DND-41 (cell line): ENCODE measurements around the gene FAM171A1.
"Not testable (repeated sequence)": the region's sequence is repeated elsewhere in the genome, so short reads cannot be mapped to it uniquely, and the experiment has no call there.

ENCODE experiments used
- ATAC-seq: fragments of 200-7000 bp; cut with Tn5 transposase; 3 replicates; pipeline ENCODE4 v1.9.1; 2021; ENCODE audit warnings: low read depth; ENCODE audit not compliant: insufficient read depth
- DNase-seq: peaks from one replicate; pipeline ENCODE4 v3.0.0-alpha.2; 2020
- H2AFZ ChIP-seq: 2 replicates; pipeline ENCODE4 v1.6.0; 2012; ENCODE audit warnings: low read depth, low read length
- H3K27ac ChIP-seq: 2 replicates; pipeline ENCODE4 v1.5.1; 2012; ENCODE audit warnings: low read length, inconsistent platforms
- H3K27me3 ChIP-seq: fragments of 200-600 bp; sonication (generic); 2 replicates; pipeline ENCODE4 v1.6.0; 2012; ENCODE audit warnings: low read length, mild to moderate bottlenecking, inconsistent platforms; ENCODE audit not compliant: insufficient read depth, poor library complexity
- H3K36me3 ChIP-seq: 2 replicates; pipeline ENCODE4 v1.5.1; 2012; ENCODE audit warnings: low read length, inconsistent platforms; ENCODE audit not compliant: insufficient read depth
- H3K4me1 ChIP-seq: 2 replicates; pipeline ENCODE4 v1.5.1; 2012; ENCODE audit warnings: mild to moderate bottlenecking, low read length; ENCODE audit not compliant: insufficient read depth
- H3K4me2 ChIP-seq: 2 replicates; pipeline ENCODE4 v1.6.0; 2012; ENCODE audit warnings: mild to moderate bottlenecking, moderate library complexity, low read length, inconsistent platforms; ENCODE audit not compliant: insufficient read depth
- H3K4me3 ChIP-seq, 2 experiments: fragments of 200-600 bp in 1 of 2; shearing (Covaris generic) in 1 of 2; 2 replicates each; pipeline ENCODE4 v1.5.1; 2012 to 2016; ENCODE audit warnings: inconsistent platforms in 2 of 2, low read length in 2 of 2, mild to moderate bottlenecking in 2 of 2, low read depth in 1 of 2, moderate library complexity in 1 of 2
- H3K79me2 ChIP-seq: 2 replicates; pipeline ENCODE4 v1.6.0; 2012; ENCODE audit warnings: low read length, inconsistent platforms; ENCODE audit not compliant: insufficient read depth
- H3K9ac ChIP-seq: 2 replicates; pipeline ENCODE4 v1.6.0; 2012; ENCODE audit warnings: low read depth, mild to moderate bottlenecking, inconsistent platforms, low read length, moderate library complexity
- H3K9me3 ChIP-seq: 2 replicates; pipeline ENCODE4 v1.5.1; 2012; ENCODE audit warnings: low read length, moderate library complexity, mild to moderate bottlenecking, inconsistent platforms; ENCODE audit not compliant: insufficient read depth, severe bottlenecking
- H4K20me1 ChIP-seq: 2 replicates; pipeline ENCODE4 v1.6.0; 2012; ENCODE audit warnings: low read length; ENCODE audit not compliant: insufficient read depth
- EZH2 ChIP-seq: IDR thresholded peaks from 3 replicates; pipeline ENCODE4 v1.6.1; 2012; ENCODE audit warnings: borderline replicate concordance, low read depth, mild to moderate bottlenecking, moderate library complexity, low read length, inconsistent platforms; ENCODE audit not compliant: severe bottlenecking
- TF ChIP-seq, protein P1 (sequence below): IDR thresholded peaks from 2 replicates; pipeline ENCODE4 v1.5.1; 2012; ENCODE audit warnings: borderline replicate concordance, low read length, moderate library complexity, mild to moderate bottlenecking; ENCODE audit not compliant: poor library complexity, severe bottlenecking; ENCODE audit errors: extremely low read depth

The FAM171A1 gene

DNA sequence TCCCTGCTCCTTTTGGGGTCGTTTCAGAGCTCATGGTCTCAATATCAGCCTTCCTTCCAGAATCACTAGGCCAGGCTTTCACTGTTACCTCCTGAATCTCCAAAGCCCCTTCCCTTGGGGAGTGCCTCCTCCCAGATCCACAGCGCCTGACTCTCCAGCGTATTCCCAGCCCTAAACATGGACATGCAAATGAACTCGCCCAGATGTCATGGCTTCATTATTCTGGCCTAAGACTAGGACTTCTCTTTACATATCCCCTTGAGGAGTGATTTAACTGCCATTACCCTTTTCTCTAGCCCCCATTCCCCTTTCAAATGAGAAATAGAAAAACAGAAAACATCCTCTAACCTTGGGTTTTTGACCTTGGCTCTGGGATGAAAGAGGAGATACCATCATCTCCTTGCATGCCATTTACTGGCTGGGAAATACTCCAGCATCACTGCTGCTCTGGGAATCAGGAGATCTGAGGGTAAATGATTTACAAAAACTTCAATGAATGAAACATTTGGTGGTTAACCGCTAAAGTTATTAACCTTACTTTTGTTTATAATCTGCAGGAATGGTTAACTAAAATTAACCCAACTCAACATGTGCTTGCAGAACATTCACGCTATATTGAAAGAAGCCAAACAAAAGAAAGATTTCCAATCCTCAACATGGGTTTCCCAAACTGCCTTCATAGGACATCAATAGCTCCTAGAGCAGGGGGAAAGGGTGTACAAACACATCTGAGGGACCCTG lies 37.0 kb downstream of the FAM171A1 start:
- Histone ChIP-seq H3K9ac (no peak overlapping the region), H3K4me2 (no peak overlapping the region), H3K4me1 (no peaks in the 10 kb centered on the region), H3K9me3 (no peaks in the 10 kb centered on the region), H2AFZ (no peak overlapping the region), H3K4me3 (no peak overlapping the region), H3K27me3 (no peaks in the 10 kb centered on the region), H4K20me1 (no peaks in the 10 kb centered on the region), H3K27ac (no peak overlapping the region), H3K36me3 (no peaks in the 10 kb centered on the region), H3K79me2 (peaks cover 2% of the 10 kb centered on the region; the same call in 1 of the 2 replicates)
- no peak for TF ChIP-seq EZH2
- TF ChIP-seq, protein P1, sequence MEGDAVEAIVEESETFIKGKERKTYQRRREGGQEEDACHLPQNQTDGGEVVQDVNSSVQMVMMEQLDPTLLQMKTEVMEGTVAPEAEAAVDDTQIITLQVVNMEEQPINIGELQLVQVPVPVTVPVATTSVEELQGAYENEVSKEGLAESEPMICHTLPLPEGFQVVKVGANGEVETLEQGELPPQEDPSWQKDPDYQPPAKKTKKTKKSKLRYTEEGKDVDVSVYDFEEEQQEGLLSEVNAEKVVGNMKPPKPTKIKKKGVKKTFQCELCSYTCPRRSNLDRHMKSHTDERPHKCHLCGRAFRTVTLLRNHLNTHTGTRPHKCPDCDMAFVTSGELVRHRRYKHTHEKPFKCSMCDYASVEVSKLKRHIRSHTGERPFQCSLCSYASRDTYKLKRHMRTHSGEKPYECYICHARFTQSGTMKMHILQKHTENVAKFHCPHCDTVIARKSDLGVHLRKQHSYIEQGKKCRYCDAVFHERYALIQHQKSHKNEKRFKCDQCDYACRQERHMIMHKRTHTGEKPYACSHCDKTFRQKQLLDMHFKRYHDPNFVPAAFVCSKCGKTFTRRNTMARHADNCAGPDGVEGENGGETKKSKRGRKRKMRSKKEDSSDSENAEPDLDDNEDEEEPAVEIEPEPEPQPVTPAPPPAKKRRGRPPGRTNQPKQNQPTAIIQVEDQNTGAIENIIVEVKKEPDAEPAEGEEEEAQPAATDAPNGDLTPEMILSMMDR = no peak
- ATAC-seq = no peak
- DNase-seq = no peak

DNA sequence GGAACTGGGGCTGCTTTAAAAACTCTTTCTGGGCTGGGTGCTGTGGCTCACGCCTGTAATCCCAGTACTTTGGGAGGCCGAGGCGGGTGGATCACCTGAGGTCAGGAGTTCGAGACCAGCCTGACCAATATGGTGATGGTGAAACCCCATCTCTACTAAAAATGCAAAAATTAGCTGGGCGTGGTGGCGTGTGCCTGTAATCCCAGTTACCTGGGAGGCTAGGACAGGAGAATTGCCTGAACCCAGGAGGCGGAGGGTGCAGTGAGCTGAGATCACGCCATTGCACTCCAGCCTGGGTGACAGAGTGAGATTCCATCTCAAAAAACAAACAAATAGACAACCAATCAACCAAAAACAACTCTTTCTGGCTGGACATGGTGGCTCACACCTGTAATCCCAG lies 37.9 kb downstream of the FAM171A1 start:
- H3K9ac ChIP-seq, H3K9me3 ChIP-seq, DNase-seq, H3K36me3 ChIP-seq, H4K20me1 ChIP-seq, H3K4me3 ChIP-seq, ATAC-seq, H3K79me2 ChIP-seq, H3K4me2 ChIP-seq, H3K27me3 ChIP-seq, H2AFZ ChIP-seq, H3K27ac ChIP-seq, H3K4me1 ChIP-seq: not testable (repeated sequence)

DNA sequence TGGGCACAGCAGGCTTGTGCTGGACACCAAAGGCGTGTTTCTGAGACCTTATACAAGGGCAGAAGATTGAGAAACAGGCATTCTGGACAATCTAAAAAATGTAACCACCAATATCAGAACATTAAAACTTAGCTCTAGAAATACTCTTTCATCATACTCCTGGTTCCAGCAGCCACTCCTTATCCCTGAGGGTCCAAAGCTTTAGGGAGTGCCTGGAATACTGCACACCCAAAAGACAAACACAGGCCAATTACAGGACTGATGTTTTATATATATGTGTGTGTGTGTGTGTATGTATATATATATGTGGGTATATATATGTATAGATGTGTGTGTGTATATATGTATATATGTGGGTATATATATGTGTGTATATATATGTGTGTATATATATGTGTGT lies 39.6 kb downstream of the FAM171A1 start:
- Histone ChIP-seq H3K4me2 (no peak overlapping the region), H4K20me1 (no peaks in the 10 kb centered on the region), H3K9ac (no peak overlapping the region), H3K27ac (no peak overlapping the region), H3K36me3 (no peaks in the 10 kb centered on the region), H3K27me3 (no peaks in the 10 kb centered on the region), H3K79me2 (peaks cover 2% of the 10 kb centered on the region; the same call in 1 of the 2 replicates), H2AFZ (no peak overlapping the region), H3K4me3 (no peak overlapping the region), H3K9me3 (no peaks in the 10 kb centered on the region), H3K4me1 (no peaks in the 10 kb centered on the region)
- DNase-seq (no peak), ATAC-seq (no peak)
- TF ChIP-seq, protein P1 = no peak
- TF ChIP-seq EZH2 = no peak

DNA sequence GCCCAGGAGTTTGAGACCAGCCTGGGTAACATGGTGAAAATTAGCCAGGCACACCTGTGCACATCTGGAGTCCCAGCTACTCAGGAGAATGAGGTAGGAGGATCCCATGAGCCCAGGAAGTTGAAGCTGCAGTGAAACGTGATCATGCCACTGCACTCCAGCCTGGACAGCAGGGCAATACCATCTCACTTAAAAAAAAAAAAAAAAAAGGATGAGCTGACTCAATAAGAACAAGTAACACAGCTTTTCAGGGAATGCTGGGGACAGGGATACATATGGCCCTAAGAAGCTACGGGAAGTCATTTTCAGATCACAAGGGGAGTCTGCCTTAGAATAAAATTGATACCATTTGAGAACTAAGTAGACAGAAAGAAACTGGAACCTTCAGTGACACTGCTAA lies 41.7 kb downstream of the FAM171A1 start:
- no peak for ATAC-seq
- no peaks in the 10 kb centered on the region for H3K36me3 ChIP-seq
- peaks cover 2% of the 10 kb centered on the region; the same call in 1 of the 2 replicates for H3K79me2 ChIP-seq
- DNase-seq = no peak
- no peak overlapping the region for H3K4me3 ChIP-seq
- no peak overlapping the region for H2AFZ ChIP-seq
- H3K27me3 ChIP-seq = no peaks in the 10 kb centered on the region
- TF ChIP-seq, protein P1 = no peak
- no peak for TF ChIP-seq EZH2
- no peak overlapping the region for H3K9ac ChIP-seq
- no peak overlapping the region for H3K4me2 ChIP-seq
- no peaks in the 10 kb centered on the region for H4K20me1 ChIP-seq
- no peaks in the 10 kb centered on the region for H3K4me1 ChIP-seq
- no peak overlapping the region for H3K27ac ChIP-seq
- H3K9me3 ChIP-seq = no peaks in the 10 kb centered on the region
